HUDEP-2 (cell line): ENCODE results near the gene BDNF.
A peak's percentile ranks its signal among the peaks of the same experiment; 100 is the strongest.
"Not testable (repeated sequence)": the region's sequence is repeated elsewhere in the genome, so short reads cannot be mapped to it uniquely, and the experiment has no call there.

Experiments
- DNase-seq, 76 experiments: peaks; one replicate each; lab custom pipeline; 2025; ENCODE audit not compliant: unreplicated experiment in 76 of 76; lab: John Stamatoyannopoulos, UW

Gene BDNF

DNA sequence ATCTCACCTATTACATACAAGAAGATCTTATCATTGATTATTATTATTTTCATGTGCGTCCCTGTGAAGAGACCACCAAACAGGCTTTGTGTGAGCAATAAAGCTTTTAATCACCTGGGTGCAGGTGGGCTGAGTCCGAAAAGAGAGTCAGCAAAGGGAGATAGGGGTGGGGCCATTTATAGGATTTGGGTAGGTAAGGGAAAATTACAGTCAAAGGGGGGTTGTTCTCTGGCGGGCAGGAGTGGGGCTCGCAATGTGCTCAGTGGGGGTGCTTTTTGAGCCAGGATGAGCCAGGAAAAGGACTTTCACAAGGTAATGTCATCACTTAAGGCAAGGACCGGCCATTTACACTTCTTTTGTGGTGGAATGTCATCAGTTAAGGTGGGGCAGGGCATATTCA, 71.2 kb downstream of the BDNF start:
- DNase-seq = not testable (repeated sequence)

DNA sequence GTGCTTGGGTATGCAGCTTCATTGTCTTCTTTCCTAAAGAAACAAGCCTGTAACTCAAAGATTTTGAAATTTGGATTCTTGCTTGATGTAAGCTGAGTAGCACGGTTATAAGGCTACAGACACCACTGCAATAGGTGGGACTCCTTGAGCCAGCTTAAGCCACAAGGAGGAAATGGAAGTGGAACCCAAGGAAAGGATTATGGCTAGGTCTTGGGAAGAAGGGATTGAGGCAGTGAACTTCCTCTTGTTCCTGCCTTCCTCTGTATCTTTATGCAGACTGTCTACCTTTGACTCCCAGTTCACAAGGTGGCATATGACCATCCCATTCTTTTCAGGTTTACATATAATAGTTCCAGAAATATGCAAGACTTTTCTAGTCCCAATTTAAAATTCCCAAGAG, 72.3 kb downstream of the BDNF start:
- no peak for DNase-seq

DNA sequence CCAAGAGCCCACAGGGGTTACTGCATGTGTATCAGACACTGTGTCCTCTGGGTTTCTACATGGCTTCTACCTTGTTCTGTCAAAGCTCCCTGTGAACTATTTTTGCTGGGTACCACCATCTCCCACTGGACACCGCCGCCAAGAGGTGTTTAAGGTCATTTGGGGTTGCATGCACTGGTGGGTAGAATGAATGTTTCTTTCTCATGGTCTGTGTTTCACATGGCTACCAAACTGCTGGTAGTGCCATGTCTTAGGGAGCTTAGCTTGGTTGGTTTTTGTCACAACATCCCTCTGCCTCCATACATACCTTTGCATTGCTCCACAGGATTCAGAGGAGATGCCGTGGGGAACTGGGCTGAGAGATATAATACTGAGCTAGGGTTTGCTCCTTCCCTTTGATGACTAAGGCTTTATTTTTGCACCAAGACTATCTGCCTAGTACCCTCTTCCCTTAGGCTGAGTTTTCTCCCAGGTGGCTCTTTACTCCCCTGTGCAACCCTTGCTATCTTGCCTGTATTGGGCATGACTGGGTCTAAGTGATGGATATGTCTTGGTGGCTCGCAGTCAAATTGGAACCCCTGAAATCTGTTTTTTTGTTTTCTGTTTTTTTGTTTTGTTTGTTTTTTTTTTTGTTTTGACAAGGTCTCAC, 73.2 kb downstream of the BDNF start:
- DNase-seq = no peak

DNA sequence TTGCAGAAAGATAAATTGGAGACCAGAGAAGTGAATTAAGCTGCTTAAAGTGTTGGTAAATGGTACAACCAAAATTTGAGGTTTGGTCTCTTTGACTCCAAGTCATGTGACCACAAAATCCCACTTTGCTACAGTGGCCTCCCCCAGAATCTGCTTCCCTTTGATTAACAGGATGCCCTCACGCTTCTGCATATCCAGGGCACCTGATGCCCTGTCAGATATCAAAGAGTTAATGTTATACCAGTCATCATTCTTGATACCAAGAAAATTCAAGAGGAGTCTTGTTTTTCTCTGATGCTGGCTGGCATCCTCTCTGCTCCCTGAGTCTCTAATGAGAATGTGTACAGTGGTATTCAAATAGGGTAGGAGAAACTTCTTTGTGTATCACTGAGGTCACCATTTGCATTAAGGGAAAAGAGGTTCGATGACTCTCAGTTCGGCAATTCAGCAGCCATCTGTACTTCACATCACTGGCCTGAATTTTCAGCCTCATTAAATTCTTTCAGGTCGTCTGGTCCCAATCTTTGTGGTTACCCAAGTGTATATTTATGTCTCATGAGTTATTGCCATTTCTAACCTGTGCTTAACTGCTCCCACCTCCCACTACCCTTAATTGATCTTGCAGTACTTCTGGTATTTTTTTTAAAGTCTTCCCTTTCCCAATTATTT, 73.9 kb downstream of the BDNF start:
- DNase-seq = no peak

DNA sequence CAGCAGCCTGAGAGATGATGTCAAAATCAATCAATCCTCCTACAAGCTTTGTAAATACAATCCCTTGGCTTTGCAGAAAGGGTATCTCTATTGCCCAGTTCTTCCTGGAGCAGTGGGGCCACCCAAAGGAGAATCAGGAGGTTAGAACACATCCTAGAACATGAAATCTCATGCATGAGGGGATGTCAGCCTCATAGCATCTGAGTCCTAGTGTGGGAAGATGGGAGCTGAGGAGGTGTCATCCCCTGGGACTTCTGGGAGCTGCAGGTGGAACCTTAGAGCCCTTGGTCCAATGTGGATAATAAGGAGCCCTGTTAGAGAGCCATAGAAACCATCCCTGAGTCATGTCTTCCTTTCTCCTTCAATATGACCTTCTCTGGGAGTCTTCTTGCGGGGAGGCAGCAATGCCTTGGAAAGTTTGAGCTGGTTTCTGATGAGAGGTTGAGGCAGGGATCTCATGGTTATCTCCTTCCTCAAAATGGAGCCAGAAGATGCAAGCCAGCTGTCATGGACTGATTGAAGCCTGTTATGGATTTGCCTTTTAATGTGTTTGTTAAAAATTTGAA, 74.8 kb downstream of the BDNF start:
- no peak for DNase-seq

DNA sequence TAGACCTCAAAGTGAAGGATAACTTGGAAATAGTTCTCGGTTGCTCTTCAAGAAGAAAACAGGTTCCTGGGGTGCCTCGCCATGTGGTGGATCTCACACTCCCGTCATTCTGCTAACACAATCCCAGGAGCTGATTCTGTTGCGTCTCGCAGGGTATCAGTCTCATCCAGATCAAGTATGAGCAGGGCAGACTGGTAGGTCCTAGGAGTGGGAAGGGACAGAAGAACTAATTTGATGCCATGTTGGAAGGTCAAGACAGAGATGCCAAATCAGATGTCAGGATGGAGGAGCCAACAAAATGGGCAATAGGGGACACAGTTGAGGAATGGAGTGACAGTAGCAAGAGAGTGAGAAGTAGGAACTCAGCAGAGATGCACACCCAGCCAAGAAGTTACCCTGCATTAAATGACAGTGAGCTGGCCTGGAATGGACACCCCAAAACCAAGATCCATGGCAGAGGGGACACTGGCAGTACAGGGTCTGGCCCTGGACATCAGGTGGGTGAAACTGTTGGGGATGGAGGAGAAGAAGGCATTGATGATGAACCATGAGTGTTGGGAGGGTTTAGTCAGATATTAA, 76.2 kb downstream of the BDNF start:
- no peak for DNase-seq

DNA sequence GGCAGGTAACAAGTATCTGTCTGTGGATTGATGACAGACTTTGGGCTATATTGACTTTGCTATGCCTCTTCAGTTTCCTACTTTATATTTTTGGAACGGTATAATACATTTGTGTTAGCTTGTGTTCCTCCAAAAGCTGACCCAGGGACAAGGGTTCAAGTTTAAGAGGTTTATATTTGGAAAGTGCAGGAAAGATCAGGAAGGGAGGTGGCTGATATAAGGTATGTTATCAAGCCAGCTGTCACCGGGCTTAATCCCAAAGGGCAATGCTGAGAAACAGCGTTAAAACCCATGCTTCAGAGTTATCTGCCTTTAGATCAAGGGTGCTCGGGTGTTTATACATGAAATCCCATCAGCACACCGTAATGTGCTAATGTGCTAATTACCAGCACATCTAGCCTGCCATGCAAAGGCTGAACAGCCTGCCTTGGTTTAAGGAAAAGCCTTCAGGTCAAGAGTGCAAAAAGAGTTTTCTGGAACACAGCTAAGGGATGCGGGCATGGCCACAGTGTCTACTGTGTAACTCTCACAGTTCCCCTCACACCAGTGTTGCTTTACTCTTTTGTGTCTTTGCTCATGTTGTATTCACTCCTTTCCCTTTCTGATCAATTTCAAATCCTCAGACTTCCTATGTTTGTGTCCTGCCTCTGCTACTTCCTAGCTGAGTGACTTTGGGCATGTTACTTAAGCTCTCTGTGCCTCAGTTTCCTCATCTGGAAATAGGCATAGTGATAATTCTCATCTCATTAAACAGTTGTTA, 77.5 kb downstream of the BDNF start:
- no peak for DNase-seq

DNA sequence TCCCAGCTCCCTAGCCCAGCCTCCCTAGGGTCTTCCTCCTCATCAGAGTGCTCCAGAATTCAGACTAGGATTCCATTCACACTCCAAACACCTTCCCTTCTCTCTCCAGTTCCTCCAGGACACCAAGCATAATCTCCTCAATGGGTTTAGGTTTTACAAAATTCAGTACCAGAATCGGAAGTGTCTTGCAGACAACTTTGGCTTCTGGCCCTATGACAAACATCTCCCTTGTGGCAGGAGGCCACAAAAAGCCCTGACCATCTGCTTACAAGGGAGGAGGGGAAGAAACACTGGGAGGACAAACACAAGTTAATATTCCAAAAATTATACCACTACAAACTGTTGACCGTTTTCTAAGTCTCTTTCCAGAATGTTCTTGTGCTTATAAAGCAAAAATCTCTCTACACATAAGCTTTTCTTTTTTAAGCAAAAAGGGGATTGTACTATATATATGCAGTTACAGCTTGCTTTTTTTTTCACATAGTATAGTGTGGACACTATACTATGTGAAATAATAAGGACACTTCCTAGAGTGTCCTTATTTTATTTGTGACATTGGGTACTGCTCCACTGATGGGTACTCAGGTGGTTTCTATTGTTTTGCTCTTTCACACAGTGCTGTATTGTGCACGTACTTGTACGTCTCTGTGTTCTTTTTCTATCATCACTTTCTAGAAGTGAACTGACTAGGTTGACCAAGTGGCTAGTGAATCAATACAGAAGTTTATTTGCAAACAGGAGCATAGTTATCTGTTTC, 78.7 kb downstream of the BDNF start:
- peak in 1 of 76 experiments; percentile 2 for DNase-seq

DNA sequence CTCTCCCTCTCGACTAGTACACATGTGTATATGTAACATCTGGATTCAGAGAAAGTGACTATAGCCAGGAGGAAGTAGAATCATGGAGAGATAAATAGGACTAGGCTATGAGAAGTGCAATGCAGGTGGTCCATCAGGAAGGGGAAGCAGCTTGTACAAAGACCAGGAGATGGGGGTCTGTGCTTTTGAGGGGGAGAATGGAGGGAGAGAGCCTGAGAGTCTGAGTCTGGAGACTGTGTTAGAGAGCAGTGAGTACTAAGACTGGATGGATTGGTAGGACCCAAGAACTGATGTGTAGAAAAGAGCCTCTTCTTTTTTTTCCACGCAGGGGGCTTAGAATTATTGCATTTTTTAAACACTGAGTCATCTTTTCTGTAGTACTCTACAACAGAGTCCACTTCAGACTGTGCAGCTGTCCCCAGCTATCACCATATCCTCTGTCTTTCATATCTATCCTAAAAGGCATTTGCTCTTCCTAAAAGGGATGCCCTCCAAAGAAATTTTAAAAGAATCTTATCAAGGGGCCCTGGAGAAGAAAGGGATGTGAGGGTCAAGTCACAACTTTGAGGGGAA, 80.4 kb downstream of the BDNF start:
- DNase-seq = no peak

DNA sequence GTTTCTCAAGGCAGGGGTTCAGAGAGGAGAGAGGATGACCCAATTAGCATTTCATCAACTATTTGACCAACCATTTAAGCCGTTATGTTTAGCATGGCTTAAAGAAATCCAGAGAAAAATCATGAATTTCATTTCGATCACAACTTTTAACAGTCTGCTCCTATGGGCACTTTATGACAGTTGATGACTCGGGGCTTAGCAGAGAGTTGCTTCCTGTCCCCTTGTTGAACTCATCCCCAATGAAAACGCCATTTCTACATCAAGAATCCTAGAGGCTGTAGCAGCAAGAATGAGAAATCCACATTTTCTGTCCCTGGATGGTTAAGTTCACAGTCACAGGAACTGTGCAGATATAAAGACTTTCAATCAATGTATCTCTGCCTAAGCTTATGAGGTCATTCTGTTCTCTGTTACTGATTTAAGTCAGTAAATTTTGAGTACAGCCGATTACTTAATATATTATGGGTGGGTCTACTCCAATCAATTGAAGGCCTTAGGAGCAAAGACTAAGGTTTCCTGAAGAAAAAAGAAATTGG, 81.1 kb downstream of the BDNF start:
- DNase-seq = no peak

DNA sequence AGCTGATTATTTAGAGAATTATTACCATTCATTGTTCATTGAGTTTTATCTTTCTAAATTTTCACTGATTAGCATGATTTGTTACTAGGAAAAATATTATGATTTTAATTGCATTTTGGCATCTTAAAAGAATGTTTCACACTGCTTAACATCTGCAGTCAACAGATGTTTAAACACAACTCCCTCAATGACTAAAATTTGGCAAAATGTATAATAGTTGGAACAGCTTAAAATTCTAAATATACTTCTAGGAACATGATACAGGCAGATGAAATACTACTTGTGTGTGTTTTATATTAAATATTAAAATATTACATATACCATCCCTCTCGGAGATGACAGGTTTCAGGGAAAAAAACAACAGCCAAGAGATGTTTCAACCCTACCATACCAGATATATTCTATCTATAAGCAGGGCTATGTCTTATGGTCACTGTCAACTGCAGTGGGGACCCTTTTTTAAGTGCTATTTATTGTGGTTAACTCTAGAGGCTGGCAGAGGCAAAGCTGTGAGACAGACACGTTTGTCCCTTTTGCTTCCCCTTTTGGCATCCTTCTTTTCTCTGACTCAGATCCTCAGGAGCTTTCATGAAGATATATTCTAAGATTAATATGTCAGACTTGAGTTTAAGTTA, 81.9 kb downstream of the BDNF start:
- DNase-seq = no peak

DNA sequence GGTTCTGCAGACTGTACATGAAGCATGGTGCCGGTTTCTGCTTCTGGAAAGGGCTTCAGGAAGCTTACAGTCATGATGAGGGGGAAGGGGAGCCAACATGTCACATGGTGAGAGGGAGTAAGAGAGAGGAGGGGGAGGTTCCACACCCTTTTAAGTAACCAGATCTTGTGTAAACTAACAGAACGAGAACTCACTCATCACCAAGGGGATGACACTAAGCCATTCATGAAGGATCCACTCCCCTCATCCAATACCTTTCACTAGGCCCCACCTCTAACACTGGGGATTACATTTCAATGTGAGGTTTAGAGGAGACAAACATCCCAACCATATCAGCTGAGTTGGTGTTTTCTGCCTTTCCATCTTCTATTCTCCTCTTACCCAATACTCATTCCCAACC, 83.5 kb downstream of the BDNF start:
- DNase-seq = no peak

DNA sequence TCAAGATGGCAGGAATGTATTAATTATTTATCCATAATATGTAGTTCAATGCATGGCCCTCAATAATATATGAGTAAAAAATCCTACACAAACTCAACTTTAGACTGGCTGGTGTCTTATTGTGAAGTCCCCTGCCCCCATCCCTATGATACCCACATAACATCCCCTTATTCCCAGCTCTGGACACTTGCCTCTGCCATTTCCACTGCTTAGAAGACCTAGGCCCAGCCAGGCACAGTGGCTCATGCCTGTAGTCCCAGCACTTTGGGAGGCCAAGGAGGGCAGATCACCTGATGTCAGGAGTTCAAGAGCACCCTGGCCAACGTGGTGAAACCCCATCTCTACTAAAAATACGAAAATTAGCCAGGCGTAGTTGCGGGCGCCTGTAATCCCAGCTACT, 84.4 kb downstream of the BDNF start:
- no peak for DNase-seq

DNA sequence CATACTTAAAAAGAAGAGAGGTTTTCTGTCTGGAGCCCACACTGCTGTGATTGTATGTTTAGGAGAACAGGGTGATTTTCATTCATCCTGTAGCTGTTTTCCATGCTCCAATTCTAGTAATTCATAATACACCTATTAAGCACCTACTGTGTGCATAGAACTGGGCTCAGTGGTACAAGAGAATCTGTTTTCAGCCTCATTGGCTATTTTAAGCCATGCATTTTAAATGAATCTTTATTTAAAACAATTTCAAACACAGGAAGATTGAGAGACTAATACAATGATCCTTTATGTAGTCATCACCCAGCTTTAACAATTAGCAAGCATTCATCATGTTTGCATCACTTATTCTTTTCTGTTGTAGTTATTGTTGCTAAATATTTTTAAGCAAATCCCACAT, 86.2 kb downstream of the BDNF start:
- DNase-seq = no peak

DNA sequence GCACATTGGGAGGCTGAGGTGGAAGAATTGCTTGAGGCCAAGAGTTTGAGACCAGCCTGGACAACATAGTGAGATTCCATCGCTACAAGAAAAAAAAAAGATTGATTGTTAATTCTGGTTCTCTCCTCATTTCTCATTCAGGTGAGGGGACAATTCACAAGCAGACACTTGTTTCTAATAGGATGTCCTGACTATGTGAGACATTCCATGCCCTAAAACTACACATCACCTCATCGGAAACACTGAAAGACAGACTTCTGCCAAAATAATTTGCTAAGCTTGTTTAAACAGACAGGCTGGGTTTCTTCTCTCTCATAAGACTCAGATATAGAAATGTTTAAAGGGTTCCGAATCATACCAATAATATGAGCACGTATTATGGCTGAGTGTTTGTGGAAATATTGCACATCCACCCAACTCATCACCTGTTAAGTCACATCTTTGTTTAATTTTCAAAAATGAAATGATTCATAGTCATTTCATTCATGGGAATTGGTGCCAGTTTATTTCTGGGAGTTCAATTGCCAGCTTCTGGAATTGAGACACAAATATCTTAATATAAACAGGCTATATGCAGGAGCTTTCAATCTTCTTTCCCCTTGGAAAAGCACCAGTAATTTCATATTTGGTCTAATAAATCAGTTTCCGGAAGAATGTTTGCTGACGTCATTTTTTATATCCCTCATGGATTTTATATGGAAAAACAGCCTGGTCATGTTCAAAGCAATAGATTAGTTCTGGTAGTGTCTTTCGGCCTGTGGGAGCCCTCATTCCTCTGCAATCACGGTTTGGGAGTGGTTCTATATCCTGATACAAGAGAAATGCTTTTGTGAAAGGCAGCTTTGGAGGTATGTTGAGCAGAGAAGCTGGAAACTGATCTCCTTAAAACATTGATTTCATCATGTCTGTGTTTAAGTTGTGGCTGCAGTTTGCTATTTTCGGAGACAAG, 87.0 kb downstream of the BDNF start:
- no peak for DNase-seq

DNA sequence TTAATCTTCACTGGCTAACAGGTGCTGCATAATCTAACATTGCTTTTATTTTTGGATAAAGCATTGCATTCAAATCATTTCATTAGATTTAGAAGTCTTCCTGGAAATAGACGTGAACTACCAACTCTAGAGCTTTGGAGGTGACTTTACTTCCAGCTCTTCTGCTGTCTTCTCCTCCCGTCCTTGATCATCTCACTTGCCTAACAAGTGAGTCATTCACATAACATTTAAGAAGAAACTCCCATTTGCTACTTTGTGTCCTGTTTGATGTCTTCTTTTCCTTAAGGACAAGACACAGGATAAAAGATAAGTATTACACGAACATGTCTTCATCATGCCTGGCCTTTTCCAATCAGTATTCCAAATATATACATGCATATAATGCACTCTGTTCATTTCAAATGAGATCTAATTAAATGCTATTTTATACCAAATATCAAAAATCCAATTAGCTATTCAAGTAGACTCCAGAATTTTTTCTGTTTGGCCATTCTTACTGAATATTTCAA, 88.3 kb downstream of the BDNF start:
- DNase-seq = no peak

DNA sequence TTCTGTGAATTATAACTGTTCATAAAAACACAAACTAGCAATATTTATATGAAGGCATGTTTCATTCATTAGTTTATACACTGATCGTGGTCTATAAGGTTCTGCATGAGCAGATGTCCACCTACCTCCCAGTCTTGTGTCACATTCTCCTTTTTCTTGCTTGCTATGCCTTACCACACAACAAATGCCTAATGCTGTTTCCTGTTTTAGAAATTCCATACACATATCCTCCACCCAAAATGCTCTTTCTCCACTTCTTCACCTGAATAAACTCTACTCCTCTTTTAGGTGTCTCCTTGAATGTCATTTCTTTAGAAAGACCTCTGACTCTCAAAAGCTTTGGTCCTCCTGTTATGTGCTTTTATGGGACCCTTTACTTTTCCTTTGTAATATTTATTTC, 88.9 kb downstream of the BDNF start:
- DNase-seq = no peak

DNA sequence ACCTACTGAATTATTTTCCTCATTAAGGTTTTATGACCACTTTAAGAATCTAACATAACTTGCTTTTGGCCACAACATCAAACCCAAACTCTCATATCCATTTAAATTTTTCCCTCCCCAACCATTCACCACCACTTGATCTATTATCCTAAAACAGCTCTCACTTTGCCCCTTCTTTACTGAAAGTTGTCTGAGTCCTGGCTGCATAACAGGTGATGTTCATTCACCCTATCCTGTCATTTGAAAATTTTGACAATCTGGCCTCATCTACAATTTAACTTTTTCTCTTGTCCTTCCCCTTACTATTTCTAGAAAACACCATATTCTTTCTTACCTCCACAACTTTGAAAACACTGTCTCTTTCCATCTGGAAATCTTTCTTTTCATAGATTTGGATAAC, 89.3 kb downstream of the BDNF start:
- no peak for DNase-seq
